Breast epithelium (tissue), 4 donors: ENCODE measurements around the gene LYRM4. TPM values are rescaled to one million over a fixed set of nuclear protein-coding genes. Genes with fewer than 3 reads are reported as not detected.
"Not testable (repeated sequence)": the region's sequence is repeated elsewhere in the genome, so short reads cannot be mapped to it uniquely, and the experiment has no call there.

ENCODE experiments used
- DNase-seq, 2 donors: peaks; one replicate each; pipeline ENCODE4 v3.0.0-alpha.2; 2019; ENCODE audit warnings: low spot score in 2 of 2
- H3K27ac ChIP-seq, 2 donors: fragments of 200-600 bp; sonication (generic) in 1 of 2; one replicate each; pipeline ENCODE4 v1.5.1; 2016 to 2019; ENCODE audit warnings: mild to moderate bottlenecking in 1 of 2
- H3K27me3 ChIP-seq, 2 donors: fragments of 200-600 bp; sonication (generic) in 1 of 2; one replicate each; pipeline versions ENCODE4 v1.5.1 to v1.6.0; 2017 to 2019; ENCODE audit warnings: control low read depth in 1 of 2, mild to moderate bottlenecking in 1 of 2
- H3K36me3 ChIP-seq: fragments of 200-600 bp; one replicate; pipeline ENCODE4 v1.5.1; 2019
- H3K4me1 ChIP-seq, 2 donors: fragments of 200-600 bp; sonication (generic); one replicate each; pipeline ENCODE4 v1.5.1; 2016 to 2019; ENCODE audit warnings: control low read depth in 1 of 2
- H3K4me3 ChIP-seq, 3 donors: fragments of 200-600 bp; sonication (generic); 1 replicate in 2 of 3; 2 replicates in 1 of 3; pipeline ENCODE4 v1.5.1; 2016 to 2019; ENCODE audit warnings: mild to moderate bottlenecking in 3 of 3, moderate library complexity in 2 of 3
- H3K9me3 ChIP-seq, 2 donors: fragments of 200-600 bp; sonication (generic) in 1 of 2; one replicate each; pipeline ENCODE4 v1.5.1; 2016 to 2019; ENCODE audit warnings: control low read depth in 1 of 2
- POLR2A ChIP-seq: fragments of 450-650 bp; IDR thresholded peaks from one replicate; pipeline ENCODE4 v1.6.1; 2016; ENCODE audit warnings: antibody characterized with exemption, mild to moderate bottlenecking, moderate library complexity
- POLR2AphosphoS5 ChIP-seq, 3 donors: sonication (generic); formaldehyde crosslinking; IDR thresholded peaks; one replicate each; pipeline ENCODE4 v1.6.1; 2017; ENCODE audit warnings: antibody characterized with exemption in 3 of 3
- intact Hi-C: fragments of 100-400 bp; cut with DNase I; formaldehyde crosslinking; loops from one replicate; pipeline ENCODE4 v1.15.1; 2023; ENCODE audit warnings: low total_unique reads
- total RNA-seq, 3 donors: library from RNA; depleted of rRNA; stranded (reverse); fragments of >200 nt; gene quantifications; one replicate each; pipeline ENCODE4 v1.1.0, GENCODE V29; 2016
- TF ChIP-seq, protein P1 (sequence below), 3 donors: fragments of 450-650 bp; IDR thresholded peaks; one replicate each; pipeline ENCODE4 v1.5.1; 2016 to 2017; ENCODE audit warnings: antibody characterized with exemption in 3 of 3, mild to moderate bottlenecking in 3 of 3, moderate library complexity in 3 of 3

Gene LYRM4
- total RNA-seq, 3 donors from 2014 or later: 24.4 to 38.0 (median 25.0) TPM

- no peak for DNase-seq
- TF ChIP-seq POLR2A: no peak
- TF ChIP-seq, protein P1, sequence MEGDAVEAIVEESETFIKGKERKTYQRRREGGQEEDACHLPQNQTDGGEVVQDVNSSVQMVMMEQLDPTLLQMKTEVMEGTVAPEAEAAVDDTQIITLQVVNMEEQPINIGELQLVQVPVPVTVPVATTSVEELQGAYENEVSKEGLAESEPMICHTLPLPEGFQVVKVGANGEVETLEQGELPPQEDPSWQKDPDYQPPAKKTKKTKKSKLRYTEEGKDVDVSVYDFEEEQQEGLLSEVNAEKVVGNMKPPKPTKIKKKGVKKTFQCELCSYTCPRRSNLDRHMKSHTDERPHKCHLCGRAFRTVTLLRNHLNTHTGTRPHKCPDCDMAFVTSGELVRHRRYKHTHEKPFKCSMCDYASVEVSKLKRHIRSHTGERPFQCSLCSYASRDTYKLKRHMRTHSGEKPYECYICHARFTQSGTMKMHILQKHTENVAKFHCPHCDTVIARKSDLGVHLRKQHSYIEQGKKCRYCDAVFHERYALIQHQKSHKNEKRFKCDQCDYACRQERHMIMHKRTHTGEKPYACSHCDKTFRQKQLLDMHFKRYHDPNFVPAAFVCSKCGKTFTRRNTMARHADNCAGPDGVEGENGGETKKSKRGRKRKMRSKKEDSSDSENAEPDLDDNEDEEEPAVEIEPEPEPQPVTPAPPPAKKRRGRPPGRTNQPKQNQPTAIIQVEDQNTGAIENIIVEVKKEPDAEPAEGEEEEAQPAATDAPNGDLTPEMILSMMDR (IDR thresholded peaks at IDR 0.05): no peak
- no peak for TF ChIP-seq POLR2AphosphoS5 (IDR thresholded peaks at IDR 0.05)
- Histone ChIP-seq H3K27ac (no peak overlapping the region), H3K4me3 (no peak overlapping the region), H3K36me3 (no peaks in the 10 kb centered on the region), H3K9me3 (no peaks in the 10 kb centered on the region), H3K27me3 (no peaks in the 10 kb centered on the region), H3K4me1 (no peaks in the 10 kb centered on the region)
- intact Hi-C loops: no loop called here
These were observed 139.3 kb downstream of the LYRM4 start for GRCh38 chr6:5121479-5121878.

DNA sequence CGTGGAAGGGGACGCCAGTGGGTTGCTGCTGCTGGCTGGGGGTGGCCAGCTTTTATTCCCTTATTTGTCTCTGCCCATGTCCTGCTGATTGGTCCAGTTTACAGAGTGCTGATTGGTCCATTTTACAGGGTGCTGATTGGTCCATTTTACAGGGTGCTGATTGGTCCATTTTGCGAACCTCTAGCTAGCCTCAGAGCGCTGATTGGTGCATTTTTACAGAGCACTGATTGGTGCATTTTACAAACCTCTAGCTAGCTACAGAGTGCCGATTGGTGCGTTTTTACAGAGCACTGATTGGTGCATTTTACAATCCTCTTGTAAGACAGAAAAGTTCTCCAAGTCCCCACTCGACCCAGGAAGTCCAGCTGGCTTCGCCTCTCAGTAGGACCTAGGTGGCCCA, 140.2 kb downstream of the LYRM4 start:
- H3K4me3 ChIP-seq, H3K27me3 ChIP-seq, H3K36me3 ChIP-seq, H3K4me1 ChIP-seq, H3K27ac ChIP-seq, H3K9me3 ChIP-seq, intact Hi-C loops, DNase-seq: not testable (repeated sequence)

- Histone ChIP-seq H3K9me3 (no peaks in the 10 kb centered on the region), H3K27me3 (no peaks in the 10 kb centered on the region), H3K27ac (no peak overlapping the region), H3K36me3 (no peaks in the 10 kb centered on the region), H3K4me3 (no peak overlapping the region), H3K4me1 (no peaks in the 10 kb centered on the region)
- no peak for DNase-seq
- TF ChIP-seq POLR2A (no peak), POLR2AphosphoS5 (IDR thresholded peaks at IDR 0.05) (no peak)
- TF ChIP-seq, protein P1 (IDR thresholded peaks at IDR 0.05): no peak
- intact Hi-C loops: no loop called here
These were observed 140.7 kb downstream of the LYRM4 start for GRCh38 chr6:5120011-5120410.

DNA sequence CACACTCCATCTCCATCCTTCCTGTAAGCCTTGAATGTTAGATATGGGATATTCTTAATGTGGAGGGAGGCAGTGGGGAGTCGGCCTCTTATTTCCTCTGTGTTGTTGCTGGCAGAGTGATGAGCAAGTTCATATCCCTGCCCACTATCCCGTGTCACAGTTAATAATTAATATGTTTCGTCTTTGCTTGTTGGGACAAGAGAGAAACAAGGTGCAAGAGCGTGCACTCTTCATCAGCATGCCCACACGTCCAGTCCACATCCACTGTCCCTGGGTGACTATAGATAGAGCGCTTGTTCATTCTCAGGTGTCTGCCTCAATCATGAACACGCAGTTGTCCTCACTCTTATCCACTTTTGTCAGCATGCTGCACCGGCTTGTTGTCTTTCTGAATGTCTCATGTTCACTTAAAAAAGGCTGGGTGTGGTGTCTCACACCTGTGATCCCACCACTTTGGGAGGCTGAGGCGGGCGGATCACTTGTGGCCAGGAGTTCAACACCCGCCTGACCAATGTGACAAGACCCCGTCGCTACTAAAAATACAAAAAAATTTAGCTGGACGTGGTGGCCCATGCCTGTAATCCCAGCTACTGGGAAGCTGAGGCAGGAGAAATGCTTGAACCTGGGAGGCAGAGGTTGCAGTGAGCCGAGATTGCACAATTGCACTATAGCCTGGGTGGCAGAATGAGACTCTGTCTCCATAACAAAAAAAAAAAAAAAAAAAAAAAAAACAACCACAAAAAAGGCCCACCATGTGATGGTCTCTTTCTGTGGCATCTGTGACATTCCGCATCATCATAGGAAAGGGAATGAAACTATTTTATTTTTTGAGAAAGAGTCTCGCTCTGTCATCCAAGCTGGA, 141.4 kb downstream of the LYRM4 start:
- Histone ChIP-seq H3K27me3 (no peaks in the 10 kb centered on the region), H3K4me3 (no peak overlapping the region), H3K36me3 (no peaks in the 10 kb centered on the region), H3K27ac (no peak overlapping the region), H3K4me1 (no peaks in the 10 kb centered on the region), H3K9me3 (no peaks in the 10 kb centered on the region)
- intact Hi-C loops: no loop called here
- TF ChIP-seq POLR2A: no peak
- no peak for TF ChIP-seq POLR2AphosphoS5 (IDR thresholded peaks at IDR 0.05)
- TF ChIP-seq, protein P1 (IDR thresholded peaks at IDR 0.05): no peak
- no peak for DNase-seq

- H3K9me3 ChIP-seq: no peaks in the 10 kb centered on the region
- H3K4me3 ChIP-seq: no peak overlapping the region
- no peak for TF ChIP-seq POLR2AphosphoS5 (IDR thresholded peaks at IDR 0.05)
- TF ChIP-seq, protein P1 (IDR thresholded peaks at IDR 0.05): no peak
- TF ChIP-seq POLR2A: no peak
- no peaks in the 10 kb centered on the region for H3K4me1 ChIP-seq
- DNase-seq: no peak
- no peak overlapping the region for H3K27ac ChIP-seq
- H3K36me3 ChIP-seq: no peaks in the 10 kb centered on the region
- intact Hi-C loops: no loop called here
- H3K27me3 ChIP-seq: no peaks in the 10 kb centered on the region
These were observed 144.3 kb downstream of the LYRM4 start for GRCh38 chr6:5116243-5116991.
